ENCODE results near the gene KRT75.

KRT75 gene

GRCh38 chr12:52439420-52439819 is 5.2 kb upstream of the KRT75 start:
- no peak for DNase-seq

GRCh38 chr12:52438305-52439301 is 4.4 kb upstream of the KRT75 start:
- DNase-seq: no peak

- no peak for DNase-seq
Observed at GRCh38 chr12:52437508-52437907, 3.3 kb upstream of the KRT75 start.

- no peak for DNase-seq
Observed at GRCh38 chr12:52436828-52437474, 2.8 kb upstream of the KRT75 start.

GRCh38 chr12:52436000-52436827 is 2.0 kb upstream of the KRT75 start:
- DNase-seq: no peak

- no peak for DNase-seq
Observed at GRCh38 chr12:52435659-52435999, 1.5 kb upstream of the KRT75 start.

- DNase-seq: no peak
Observed at GRCh38 chr12:52434760-52435530, 774 bp upstream of the KRT75 start.

GRCh38 chr12:52433501-52434080 is 580 bp downstream of the KRT75 start:
- DNase-seq: no peak

- DNase-seq: no peak
Observed at GRCh38 chr12:52432559-52433207, 1.5 kb downstream of the KRT75 start.

GRCh38 chr12:52428121-52428520 is 6.0 kb downstream of the KRT75 start:
- no peak for DNase-seq

GRCh38 chr12:52427083-52427482 is 7.1 kb downstream of the KRT75 start:
- DNase-seq: no peak

GRCh38 chr12:52426034-52426433 is 8.1 kb downstream of the KRT75 start:
- no peak for DNase-seq

GRCh38 chr12:52425466-52425865 is 8.7 kb downstream of the KRT75 start:
- no peak for DNase-seq

- DNase-seq: no peak
Observed at GRCh38 chr12:52423661-52424500, 10.3 kb downstream of the KRT75 start.

- DNase-seq: no peak
Observed at GRCh38 chr12:52423035-52423434, 11.1 kb downstream of the KRT75 start.

- DNase-seq: no peak
Observed at GRCh38 chr12:52419656-52420055, 14.5 kb downstream of the KRT75 start.

GRCh38 chr12:52418576-52419110 is 15.5 kb downstream of the KRT75 start:
- no peak for DNase-seq

GRCh38 chr12:52417740-52418139 is 16.4 kb downstream of the KRT75 start:
- DNase-seq: no peak

GRCh38 chr12:52416795-52417194 is 17.4 kb downstream of the KRT75 start:
- DNase-seq: no peak
